Activated naive CD4-positive, alpha-beta T cell treated with anti-CD3 and anti-CD28 coated beads, Interleukin-2, amount 50 U/mL, for 72 hours (primary cell): Measurements from ENCODE around the gene OS9. TPM values are rescaled to one million over a fixed set of nuclear protein-coding genes. Genes with fewer than 3 reads are reported as not detected.
"Not testable (repeated sequence)": the region's sequence is repeated elsewhere in the genome, so short reads cannot be mapped to it uniquely, and the experiment has no call there.

ENCODE experiments used
- ATAC-seq, 2 donors: fragments of 150-1000 bp; cut with Tn5 transposase; 2 replicates each; pipeline ENCODE4 v1.10.0; 2021; ENCODE audit warnings: mild to moderate bottlenecking in 2 of 2, moderate library complexity in 2 of 2
- DNase-seq, 2 donors: peaks; one replicate each; pipeline ENCODE4 v3.0.0; 2021 to 2022; ENCODE audit warnings: low spot score in 2 of 2
- H3K27ac Mint-ChIP-seq, 2 donors: one replicate each; pipeline ENCODE4 v1.8.0; 2022; ENCODE audit warnings: mild to moderate bottlenecking in 2 of 2, mixed read lengths in 2 of 2
- H3K36me3 Mint-ChIP-seq, 2 donors: one replicate each; pipeline ENCODE4 v1.8.0; 2022; ENCODE audit warnings: mixed read lengths in 2 of 2
- H3K9me3 Mint-ChIP-seq, 2 donors: one replicate each; pipeline ENCODE4 v1.8.0; 2022; ENCODE audit warnings: mixed read lengths in 2 of 2
- total RNA-seq, 2 donors: library from RNA; stranded (reverse); gene quantifications; one replicate each; pipeline ENCODE4 v1.2.3, GENCODE V29; 2022

OS9 gene
- total RNA-seq, 2 donors from 2014 or later = 87.1 to 116 TPM

DNA sequence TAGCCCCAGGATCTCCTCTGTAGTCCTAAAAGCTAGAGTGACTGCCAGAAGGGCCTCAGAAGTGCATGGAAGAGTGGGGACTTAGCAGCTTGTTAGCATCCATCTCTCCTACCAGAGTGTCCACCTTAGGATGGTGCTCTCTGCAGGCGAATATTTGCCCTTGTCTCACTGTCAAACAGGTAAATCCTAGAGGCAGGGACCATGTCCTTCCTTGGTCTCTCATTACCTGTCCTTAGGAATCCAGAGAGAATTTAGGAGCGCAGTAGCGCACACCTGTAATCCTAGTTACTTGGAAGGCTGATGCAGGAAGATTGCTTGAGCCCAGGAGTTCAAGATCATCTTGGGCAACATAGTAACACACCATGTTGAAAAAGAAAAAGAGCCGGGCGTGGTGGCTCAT is 23.2 kb downstream of the OS9 start:
- Mint-ChIP-seq H3K9me3 (no peaks in the 10 kb centered on the region), H3K27ac (no peak overlapping the region), H3K36me3 (peaks cover 6 to 10% of the 10 kb centered on the region in 2 donors)
- ATAC-seq (no peak), DNase-seq (no peak)

DNA sequence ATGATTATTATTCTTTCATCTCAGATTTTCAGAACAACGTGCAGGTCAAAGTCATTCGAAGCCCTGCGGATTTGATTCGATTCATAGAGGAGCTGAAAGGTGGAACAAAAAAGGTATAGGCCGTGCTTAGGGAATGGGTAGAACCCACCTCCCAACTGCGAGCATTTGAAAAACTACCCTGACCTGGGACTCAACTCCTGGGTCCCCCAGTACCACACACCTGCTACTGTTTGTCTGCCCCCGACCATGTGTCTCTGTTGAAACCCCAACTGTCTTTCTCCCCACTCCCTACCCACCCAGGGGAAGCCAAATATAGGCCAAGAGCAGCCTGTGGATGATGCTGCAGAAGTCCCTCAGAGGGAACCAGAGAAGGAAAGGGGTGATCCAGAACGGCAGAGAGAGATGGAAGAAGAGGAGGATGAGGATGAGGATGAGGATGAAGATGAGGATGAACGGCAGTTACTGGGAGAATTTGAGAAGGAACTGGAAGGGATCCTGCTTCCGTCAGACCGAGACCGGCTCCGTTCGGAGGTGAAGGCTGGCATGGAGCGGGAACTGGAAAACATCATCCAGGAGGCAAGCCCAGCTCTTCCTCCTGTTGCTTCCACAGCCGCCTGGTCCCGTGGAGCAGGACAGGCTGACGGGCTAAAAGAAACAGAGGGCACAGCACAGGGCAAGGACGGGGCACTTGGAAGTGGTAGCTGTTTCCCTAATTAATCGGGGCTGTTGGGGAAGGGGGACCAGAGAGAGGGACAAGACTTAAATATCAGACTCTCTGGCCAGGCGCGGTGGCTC is 24.1 kb downstream of the OS9 start:
- no peak overlapping the region for H3K27ac Mint-ChIP-seq
- H3K9me3 Mint-ChIP-seq = no peaks in the 10 kb centered on the region
- H3K36me3 Mint-ChIP-seq = peaks cover 6 to 9% of the 10 kb centered on the region in 2 donors
- ATAC-seq (no peak), DNase-seq (no peak)

DNA sequence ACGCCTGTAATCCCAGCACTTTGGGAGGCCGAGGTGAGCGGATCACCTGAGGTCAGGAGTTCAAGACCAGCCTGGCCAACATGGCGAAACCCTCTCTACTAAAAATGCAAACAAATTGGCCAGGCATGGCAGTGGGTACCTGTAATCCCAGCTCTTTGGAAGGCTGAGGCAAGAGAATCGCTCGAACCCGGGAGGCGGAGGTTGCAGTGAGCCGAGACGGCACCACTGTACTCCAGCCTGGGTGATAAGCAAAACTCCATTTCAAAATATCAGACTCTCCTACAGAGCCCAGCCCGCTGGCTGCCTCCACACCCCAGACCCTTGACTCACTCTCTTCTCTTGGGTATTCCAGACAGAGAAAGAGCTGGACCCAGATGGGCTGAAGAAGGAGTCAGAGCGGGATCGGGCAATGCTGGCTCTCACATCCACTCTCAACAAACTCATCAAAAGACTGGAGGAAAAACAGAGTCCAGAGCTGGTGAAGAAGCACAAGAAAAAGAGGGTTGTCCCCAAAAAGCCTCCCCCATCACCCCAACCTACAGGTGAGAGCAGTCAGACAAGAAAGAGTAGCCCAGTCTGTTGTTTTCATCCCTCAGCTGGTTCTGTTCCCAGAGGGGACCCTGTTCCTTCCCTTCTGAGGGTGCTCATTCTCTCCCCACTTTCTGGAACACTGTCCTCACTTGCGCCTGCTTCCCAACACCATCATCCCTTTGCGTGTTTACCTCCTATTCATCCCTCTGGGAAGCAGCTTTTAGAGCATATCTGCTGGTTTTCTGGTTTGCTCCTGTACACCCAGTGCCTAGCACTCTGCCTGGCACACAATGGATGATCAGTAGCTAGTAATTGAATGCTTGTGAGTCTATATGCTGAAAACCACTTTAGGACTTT is 25.0 kb downstream of the OS9 start:
- ATAC-seq (no peak), DNase-seq (no peak)
- Mint-ChIP-seq H3K9me3 (no peaks in the 10 kb centered on the region), H3K27ac (peak overlapping the region in 1 of 2 donors; percentile 90), H3K36me3 (peaks cover 6 to 9% of the 10 kb centered on the region in 2 donors)

DNA sequence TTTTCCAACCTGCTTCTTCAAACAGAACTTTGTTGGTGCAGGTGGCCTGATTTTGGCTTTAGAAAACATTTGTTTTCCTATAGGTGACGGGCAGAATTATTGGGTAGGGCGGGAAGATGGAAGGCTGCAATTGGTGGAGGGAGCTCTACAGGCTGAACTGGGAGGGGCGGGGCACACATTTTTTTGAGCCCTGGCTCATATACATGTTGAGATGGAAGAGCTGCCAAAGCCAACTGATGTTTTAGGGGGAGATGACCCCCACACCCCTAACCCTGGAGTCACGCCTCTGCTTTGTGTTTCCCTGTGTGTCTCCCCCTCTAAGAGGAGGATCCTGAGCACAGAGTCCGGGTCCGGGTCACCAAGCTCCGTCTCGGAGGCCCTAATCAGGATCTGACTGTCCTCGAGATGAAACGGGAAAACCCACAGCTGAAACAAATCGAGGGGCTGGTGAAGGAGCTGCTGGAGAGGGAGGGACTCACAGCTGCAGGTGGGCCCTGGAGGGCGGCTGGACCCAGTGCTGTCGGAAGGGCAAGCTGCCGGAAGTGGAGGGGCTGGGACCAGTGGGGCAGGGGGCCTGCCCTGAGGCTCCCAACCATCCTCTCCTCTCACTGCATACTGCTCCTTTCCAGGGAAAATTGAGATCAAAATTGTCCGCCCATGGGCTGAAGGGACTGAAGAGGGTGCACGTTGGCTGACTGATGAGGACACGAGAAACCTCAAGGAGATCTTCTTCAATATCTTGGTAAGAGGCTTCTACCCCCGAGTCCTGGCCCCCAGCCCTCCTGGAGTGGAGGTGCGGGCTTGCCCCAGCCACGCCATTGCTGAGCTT is 26.1 kb downstream of the OS9 start:
- ATAC-seq = peak in 1 of 2 donors; percentile 14
- H3K36me3 Mint-ChIP-seq = peaks cover 6 to 9% of the 10 kb centered on the region in 2 donors
- no peak for DNase-seq
- no peaks in the 10 kb centered on the region for H3K9me3 Mint-ChIP-seq
- H3K27ac Mint-ChIP-seq = peak overlapping the region; percentile 27 to 90

DNA sequence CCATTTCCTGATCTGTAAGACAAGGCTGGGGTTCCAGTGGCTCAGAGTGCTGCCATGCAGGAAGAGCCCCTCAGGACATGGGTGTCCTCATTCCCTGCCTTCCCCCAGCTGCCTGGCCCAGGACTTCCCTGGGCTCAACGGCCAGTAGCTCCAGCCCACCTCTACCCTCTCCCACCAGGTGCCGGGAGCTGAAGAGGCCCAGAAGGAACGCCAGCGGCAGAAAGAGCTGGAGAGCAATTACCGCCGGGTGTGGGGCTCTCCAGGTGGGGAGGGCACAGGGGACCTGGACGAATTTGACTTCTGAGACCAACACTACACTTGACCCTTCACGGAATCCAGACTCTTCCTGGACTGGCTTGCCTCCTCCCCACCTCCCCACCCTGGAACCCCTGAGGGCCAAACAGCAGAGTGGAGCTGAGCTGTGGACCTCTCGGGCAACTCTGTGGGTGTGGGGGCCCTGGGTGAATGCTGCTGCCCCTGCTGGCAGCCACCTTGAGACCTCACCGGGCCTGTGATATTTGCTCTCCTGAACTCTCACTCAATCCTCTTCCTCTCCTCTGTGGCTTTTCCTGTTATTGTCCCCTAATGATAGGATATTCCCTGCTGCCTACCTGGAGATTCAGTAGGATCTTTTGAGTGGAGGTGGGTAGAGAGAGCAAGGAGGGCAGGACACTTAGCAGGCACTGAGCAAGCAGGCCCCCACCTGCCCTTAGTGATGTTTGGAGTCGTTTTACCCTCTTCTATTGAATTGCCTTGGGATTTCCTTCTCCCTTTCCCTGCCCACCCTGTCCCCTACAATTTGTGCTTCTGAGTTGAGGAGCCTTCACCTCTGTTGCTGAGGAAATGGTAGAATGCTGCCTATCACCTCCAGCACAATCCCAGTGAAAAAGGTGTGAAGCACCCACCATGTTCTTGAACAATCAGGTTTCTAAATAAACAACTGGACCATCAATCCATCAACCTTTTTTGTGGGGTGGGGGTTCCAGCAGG is 27.0 kb downstream of the OS9 start:
- Mint-ChIP-seq H3K27ac (peak overlapping the region; percentile 29 to 68), H3K36me3 (peaks cover 6 to 10% of the 10 kb centered on the region in 2 donors), H3K9me3 (no peaks in the 10 kb centered on the region)
- DNase-seq = no peak
- peak in 1 of 2 donors; percentile 5 for ATAC-seq

DNA sequence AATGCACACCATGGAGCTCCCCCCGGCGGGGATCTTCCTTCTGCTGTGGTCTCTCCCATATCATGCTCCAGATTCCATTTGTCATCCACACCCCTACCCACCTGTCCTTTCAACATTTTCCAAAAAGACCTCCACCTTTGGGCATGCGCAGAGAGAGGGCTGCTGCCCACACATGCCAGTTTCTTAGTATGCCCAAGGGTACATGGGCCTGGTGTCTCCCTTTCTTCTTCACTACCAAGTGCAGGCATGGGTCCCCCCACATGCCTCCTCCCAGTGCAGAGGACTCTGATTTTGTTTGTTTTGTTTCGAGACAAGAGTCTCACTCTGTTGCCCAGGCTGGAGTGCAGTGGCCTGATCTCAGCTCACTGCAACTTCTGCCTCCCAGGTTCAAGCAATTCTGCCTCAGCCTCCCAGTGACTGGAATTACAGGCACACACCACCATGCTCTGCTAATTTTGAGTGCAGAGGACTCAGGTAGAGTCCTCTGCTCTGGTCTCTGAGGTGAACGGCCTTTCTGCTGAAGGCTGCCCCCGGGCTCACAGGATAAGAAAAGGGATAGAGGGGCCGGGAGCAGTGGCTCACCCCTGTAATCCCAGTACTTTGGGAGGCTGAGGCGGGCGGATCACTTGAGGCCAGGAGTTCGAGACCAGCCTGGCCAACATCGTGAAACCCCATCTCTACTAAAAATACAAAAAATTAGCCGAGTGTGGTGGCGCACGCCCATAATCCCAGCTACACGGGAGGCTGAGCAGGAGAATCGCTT is 28.1 kb downstream of the OS9 start:
- not testable (repeated sequence) for H3K9me3 Mint-ChIP-seq, DNase-seq, ATAC-seq
- Mint-ChIP-seq H3K36me3 (peaks cover 6 to 14% of the 10 kb centered on the region in 2 donors), H3K27ac (peak overlapping the region; percentile 29 to 70)

DNA sequence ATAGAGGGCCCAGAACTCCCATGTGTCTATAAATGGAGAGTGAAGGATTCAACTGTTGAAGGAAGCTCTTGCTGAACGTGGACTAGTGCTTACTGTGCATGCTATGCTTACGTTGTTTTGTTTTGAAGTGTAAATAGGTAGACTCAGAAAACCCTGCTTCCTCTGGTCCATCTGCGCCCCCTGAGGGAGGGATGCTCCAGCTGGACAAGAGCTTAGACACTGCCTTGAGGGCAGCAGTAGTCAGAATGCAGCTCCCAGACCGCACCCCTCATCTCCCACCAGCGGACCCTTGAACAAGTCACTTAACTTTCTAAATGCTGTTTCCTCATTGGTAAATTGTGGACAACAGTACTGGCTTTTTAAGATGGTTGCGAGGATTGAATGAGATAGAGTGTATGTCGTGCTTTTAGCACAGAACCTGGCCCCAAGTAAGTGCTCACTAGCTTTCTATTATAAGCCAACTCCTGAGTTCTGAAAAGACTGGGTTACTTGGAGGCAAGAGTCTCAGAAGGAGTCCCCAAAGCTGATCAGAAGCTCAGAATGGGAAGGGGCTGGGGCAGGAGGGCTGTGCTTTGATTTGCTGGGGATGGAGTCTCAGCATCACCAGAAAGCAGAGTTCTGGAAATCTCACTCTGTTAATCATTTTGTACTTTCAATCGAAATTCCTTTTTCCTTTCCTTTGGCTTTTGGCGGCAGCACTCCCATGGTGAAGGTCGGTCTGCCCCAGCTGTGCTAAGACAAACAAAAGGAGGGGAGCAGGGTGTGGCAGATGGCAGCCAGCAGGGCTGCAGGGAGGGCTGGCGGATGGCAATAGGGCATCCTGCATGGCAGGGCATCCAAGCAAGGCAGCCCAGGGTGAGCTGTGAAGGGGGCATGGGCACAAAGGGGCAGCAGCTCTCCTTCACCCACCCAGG is 29.0 kb downstream of the OS9 start:
- no peaks in the 10 kb centered on the region for H3K9me3 Mint-ChIP-seq
- DNase-seq = no peak
- H3K36me3 Mint-ChIP-seq = peaks cover 7 to 14% of the 10 kb centered on the region in 2 donors
- H3K27ac Mint-ChIP-seq = peak overlapping the region; percentile 16 to 81
- no peak for ATAC-seq

DNA sequence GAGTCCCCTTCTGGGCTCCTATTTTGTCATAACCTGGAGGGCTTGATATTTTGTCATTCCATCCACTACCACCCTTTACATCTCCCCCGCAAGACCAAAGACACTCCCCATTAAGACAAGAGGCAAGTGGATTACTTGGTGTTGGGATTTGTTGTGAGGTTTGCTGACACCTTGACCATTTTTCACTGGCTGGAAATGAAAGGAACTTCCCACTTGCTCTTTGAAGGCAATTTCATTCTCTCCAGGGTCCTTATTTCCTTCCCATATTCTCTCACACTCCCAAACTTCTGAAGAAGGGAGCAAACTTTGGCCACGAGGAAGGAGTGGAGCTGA is 29.7 kb downstream of the OS9 start:
- ATAC-seq (no peak), DNase-seq (no peak)
- Mint-ChIP-seq H3K36me3 (peaks cover 4 to 14% of the 10 kb centered on the region in 2 donors), H3K9me3 (no peaks in the 10 kb centered on the region), H3K27ac (peak overlapping the region; percentile 29 to 81)

DNA sequence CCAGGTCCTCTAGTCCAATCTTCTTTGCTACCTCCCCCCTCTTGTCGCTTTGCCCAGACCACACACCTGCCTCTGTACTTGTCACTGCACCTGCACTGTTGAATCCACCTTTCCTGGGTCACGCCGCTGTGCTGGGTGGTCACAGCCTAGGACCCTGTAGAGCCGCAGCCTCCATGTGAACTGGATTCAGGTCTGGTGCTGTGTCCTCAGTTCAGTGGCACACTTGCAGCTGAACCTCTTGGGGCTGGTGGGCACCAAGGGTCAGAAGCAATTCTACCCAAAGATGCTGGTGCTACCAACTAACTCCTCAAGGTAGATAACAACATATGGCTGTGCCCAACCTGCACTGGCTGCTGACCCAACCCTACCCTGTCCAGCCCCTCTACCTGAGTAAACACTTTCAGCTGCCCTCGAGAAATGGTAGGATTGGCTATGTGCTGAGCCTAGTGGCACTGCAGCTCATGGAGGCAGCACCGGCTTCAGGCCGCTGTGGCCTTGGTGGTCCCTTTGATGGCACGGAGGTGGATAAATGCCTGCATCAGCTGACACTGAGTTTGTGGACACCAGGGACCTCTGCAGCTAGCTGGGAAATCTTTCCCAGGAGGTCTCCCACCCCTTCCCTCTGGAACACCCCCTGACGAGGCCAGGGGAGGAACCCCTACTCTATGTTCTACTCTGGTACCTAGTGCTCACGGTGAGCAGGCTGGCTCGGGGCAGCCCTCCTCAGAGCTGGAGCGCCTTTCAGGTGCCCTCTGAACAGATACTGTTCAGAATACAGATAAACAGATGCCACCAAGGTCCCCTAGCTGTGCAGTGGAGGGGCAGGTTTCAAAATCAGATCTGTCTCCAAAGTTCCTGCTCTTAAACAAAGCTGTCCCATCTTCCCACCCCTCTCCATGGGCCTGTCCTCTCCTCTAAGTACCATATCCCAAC is 30.3 kb downstream of the OS9 start:
- ATAC-seq (peak in 1 of 2 donors; percentile 5), DNase-seq (no peak)
- Mint-ChIP-seq H3K36me3 (peaks cover 4 to 10% of the 10 kb centered on the region in 2 donors), H3K27ac (peak overlapping the region; percentile 29 to 81), H3K9me3 (no peaks in the 10 kb centered on the region)

DNA sequence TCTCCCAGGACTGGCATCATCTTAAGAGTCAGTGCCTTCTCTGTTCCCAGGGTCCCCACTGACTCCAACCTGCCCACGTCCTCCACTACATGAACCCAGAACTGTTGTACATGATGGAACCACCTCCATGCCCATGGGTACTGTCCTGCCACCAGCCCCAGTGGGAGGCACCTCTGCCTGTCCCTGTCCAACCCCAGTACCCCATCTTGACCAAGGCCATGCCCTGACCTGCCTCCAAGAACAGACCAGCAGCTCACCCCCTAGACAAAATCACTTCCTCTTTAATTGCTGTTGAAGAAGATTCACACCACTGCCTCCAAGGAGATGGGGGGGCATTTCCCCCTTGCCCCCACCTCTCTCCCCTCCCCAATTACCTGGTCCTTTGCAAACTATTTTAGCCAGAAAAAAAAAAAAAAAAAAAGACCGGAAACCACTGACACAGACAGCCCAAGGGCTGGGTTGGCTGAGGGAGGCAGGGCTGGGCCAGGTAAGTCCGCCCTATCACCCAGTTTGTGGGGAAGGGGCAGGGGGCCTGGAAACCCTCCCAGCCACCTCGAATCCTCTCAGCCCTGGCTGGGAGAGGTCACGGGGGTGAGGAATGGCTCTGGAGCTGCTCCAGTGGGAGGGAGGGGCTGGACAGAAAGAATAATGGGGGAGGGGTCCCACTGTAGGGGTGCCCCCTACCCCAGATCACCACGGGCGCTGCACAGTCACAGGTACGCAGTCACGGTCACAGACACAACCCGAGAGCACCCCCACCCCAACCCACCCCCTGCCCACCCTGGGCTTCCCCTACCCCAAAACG is 31.2 kb downstream of the OS9 start:
- DNase-seq = no peak
- ATAC-seq = peak in 1 of 2 donors; percentile 5

DNA sequence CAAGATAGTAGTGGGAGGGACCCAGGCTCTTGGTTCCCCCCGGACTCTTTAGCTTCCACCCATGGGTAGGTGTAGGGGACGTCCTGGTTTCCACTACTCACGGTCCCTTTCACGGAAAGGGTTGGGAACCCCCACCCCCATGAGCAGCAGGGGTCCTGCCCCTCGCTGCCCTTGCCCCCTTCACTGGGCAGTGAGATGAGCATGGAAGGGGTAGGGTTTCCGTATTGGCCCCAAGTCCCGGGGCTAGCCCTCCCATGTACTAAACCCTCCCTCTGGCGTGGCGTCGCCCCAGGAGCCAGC is 31.9 kb downstream of the OS9 start:
- no peaks in the 10 kb centered on the region for H3K9me3 Mint-ChIP-seq
- H3K27ac Mint-ChIP-seq = peak overlapping the region in 1 of 2 donors; percentile 79
- no peak for ATAC-seq
- peaks cover 4 to 6% of the 10 kb centered on the region in 2 donors for H3K36me3 Mint-ChIP-seq
- no peak for DNase-seq

More for the DNA sequence above, 31.2 kb downstream of the OS9 start:
- Mint-ChIP-seq H3K36me3 (peaks cover 4 to 6% of the 10 kb centered on the region in 2 donors), H3K9me3 (no peaks in the 10 kb centered on the region), H3K27ac (peak overlapping the region; percentile 8 to 81)

DNA sequence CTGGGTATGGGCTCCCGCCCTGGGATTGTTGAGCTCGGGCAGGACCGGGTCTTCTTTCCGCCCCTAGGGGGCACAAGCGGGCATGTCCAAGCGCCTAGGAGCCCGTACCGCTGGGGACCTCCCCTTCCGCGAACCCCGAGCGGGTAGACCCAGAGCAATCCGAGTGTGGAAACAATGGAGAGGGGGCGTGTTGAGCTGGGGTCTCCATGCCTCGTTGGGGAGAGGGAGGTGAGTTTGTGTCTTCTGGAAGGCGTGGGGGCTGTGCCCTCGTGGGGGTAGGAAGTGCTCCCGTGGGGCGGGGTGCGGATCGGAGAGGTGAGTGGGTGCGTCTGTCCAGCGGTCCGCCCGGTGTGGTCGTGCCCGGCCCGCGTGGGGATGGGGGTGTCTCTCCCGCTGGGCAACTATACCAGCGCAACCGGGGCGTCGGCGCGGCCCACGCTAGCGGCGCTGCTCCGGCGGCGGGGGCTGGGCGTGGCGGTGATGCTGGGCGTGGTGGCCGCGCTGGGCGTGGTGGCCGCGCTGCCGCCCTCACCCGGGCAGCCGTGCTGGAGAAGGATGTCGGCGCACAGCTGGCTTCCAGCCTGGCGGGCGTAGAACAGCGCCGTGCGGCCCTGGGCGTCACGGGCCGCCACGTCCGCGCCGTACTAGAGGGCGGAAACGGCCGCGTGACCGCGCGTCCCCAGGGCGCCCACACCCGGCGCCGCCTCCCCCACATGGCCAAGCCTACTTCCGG is 32.4 kb downstream of the OS9 start:
- Mint-ChIP-seq H3K27ac (peak overlapping the region; percentile 79 to 88), H3K36me3 (peaks cover 6 to 11% of the 10 kb centered on the region in 2 donors), H3K9me3 (no peaks in the 10 kb centered on the region)
- ATAC-seq (peak; percentile 27 to 58), DNase-seq (peak in 1 of 2 donors; percentile 39)
